Thoracic aorta (tissue), 2 donors: Measurements from ENCODE around the gene ABCC1. TPM values are rescaled to one million over a fixed set of nuclear protein-coding genes. Genes with fewer than 3 reads are reported as not detected.
A peak's percentile ranks its signal among the peaks of the same experiment; 100 is the strongest.

Source experiments
- ATAC-seq: fragments of 150-250 bp; one replicate; pipeline ENCODE4 v1.8.0; 2017; ENCODE audit warnings: low read depth; ENCODE audit not compliant: insufficient number of reproducible peaks, low FRiP score
- DNase-seq: peaks from one replicate; pipeline ENCODE4 v3.0.0-alpha.2; 2020; ENCODE audit warnings: low spot score
- H3K27ac ChIP-seq, 2 donors: fragments of 200-600 bp; sonication (generic); 1 replicate in 1 of 2; 2 replicates in 1 of 2; pipeline ENCODE4 v1.5.1; 2016; ENCODE audit warnings: mild to moderate bottlenecking in 2 of 2, moderate library complexity in 2 of 2
- H3K27me3 ChIP-seq: fragments of 200-600 bp; sonication (generic); replicated peaks from 2 replicates; pipeline ENCODE4 v1.6.0; 2016; ENCODE audit warnings: mild to moderate bottlenecking; ENCODE audit not compliant: insufficient read depth
- H3K36me3 ChIP-seq: fragments of 200-600 bp; sonication (generic); one replicate; pipeline ENCODE4 v1.5.1; 2016
- H3K4me1 ChIP-seq, 2 donors: fragments of 200-600 bp; sonication (generic); 1 replicate in 1 of 2; 2 replicates in 1 of 2; pipeline versions ENCODE4 v1.5.1 to v1.6.0; 2016; ENCODE audit warnings: low read depth in 2 of 2, mild to moderate bottlenecking in 1 of 2; ENCODE audit not compliant: control insufficient read depth in 1 of 2
- H3K4me3 ChIP-seq: fragments of 200-600 bp; sonication (generic); 2 replicates; pipeline ENCODE4 v1.5.1; 2016; ENCODE audit warnings: mild to moderate bottlenecking
- H3K9me3 ChIP-seq: fragments of 200-600 bp; sonication (generic); 2 replicates; pipeline ENCODE4 v1.5.1; 2016
- total RNA-seq, 2 donors: library from RNA; depleted of rRNA; stranded (reverse); fragments of >200 nt; gene quantifications; one replicate each; pipeline versions ENCODE4 v1.1.0 to v1.2.3, GENCODE V29; 2016
- TF ChIP-seq, protein P1 (sequence below): fragments of 200-600 bp; sonication (generic); IDR thresholded peaks from one replicate; pipeline ENCODE4 v1.5.1; 2019; ENCODE audit warnings: antibody characterized with exemption

The ABCC1 gene
- total RNA-seq, 2 donors from 2014 or later: 89.2 to 94.9 TPM

DNA sequence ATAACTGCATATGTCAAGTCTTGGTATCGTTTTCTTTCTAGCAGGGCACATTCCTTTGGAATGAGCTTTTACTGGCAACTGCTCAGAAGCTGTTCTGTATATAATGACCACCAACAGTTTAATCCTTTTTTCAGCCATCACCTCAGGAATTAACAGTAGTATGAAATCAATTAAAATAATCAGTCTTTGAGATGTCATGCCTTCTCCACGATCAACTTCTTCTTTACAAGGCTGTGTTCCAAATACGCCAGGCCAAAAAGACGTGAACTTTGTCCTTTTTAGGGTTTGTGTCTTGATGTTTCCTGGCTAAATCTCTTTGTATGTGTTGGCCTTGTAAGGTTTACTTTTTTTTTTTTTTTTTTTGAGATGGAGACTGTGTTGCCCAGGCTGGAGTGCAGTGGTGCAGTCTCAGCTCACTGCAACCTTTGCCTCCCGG is 54.9 kb downstream of the ABCC1 start:
- Histone ChIP-seq H3K27ac (peak overlapping the region; percentile 1 to 75), H3K36me3 (peaks cover 4% of the 10 kb centered on the region), H3K9me3 (no peaks in the 10 kb centered on the region), H3K27me3 (no peaks in the 10 kb centered on the region), H3K4me3 (no peak overlapping the region), H3K4me1 (peaks cover 18 to 44% of the 10 kb centered on the region in 2 donors)
- DNase-seq: no peak
- ATAC-seq: peak; percentile 13
- TF ChIP-seq, protein P1, sequence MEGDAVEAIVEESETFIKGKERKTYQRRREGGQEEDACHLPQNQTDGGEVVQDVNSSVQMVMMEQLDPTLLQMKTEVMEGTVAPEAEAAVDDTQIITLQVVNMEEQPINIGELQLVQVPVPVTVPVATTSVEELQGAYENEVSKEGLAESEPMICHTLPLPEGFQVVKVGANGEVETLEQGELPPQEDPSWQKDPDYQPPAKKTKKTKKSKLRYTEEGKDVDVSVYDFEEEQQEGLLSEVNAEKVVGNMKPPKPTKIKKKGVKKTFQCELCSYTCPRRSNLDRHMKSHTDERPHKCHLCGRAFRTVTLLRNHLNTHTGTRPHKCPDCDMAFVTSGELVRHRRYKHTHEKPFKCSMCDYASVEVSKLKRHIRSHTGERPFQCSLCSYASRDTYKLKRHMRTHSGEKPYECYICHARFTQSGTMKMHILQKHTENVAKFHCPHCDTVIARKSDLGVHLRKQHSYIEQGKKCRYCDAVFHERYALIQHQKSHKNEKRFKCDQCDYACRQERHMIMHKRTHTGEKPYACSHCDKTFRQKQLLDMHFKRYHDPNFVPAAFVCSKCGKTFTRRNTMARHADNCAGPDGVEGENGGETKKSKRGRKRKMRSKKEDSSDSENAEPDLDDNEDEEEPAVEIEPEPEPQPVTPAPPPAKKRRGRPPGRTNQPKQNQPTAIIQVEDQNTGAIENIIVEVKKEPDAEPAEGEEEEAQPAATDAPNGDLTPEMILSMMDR: no peak

DNA sequence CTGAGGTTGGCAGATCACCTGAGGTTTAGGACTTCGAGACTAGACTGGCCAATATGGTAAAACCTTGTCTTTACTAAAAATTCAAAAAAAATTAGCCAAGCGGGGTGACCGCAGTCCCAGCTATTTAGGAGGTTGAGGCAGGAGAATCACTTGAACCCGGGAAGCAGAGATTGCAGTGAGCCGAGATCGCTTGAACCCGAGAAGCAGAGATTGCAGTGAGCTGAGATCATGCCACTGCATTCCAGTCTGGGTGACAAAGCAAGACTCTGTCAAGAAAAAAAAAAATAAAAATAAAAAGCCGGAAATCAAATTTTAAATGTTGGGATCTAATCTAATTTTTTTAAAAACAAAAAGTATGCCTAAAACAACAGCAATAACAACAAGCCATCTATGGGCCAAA is 56.3 kb downstream of the ABCC1 start:
- Histone ChIP-seq H3K27ac (peak overlapping the region; percentile 54 to 75), H3K4me1 (peaks cover 18 to 52% of the 10 kb centered on the region in 2 donors)

DNA sequence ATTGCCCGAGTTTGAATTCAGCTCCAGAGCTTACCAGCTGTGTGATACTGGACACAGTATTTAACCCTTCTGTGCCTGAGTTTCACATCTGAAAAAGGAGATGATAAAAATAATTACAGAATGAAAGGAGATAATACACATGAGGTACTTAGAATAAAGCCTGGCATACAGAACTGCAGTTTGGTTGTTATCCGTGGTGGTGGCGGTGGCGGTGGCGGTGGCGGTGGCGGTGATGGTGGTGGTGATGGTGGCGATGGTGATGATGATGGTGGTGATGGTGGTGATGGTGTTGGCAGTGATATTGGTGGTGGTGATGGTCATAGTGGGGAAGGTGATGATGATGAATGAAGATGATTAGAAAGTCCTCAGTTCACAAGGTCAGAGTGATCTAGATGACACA is 57.2 kb downstream of the ABCC1 start:
- TF ChIP-seq, protein P1: no peak
- ATAC-seq (no peak), DNase-seq (no peak)
- Histone ChIP-seq H3K9me3 (no peaks in the 10 kb centered on the region), H3K36me3 (peaks cover 4% of the 10 kb centered on the region), H3K4me1 (peaks cover 18 to 52% of the 10 kb centered on the region in 2 donors), H3K27ac (peak overlapping the region in 1 of 2 donors; percentile 75), H3K4me3 (no peak overlapping the region), H3K27me3 (no peaks in the 10 kb centered on the region)

More for the DNA sequence above, 56.3 kb downstream of the ABCC1 start:
- no peaks in the 10 kb centered on the region for H3K27me3 ChIP-seq
- no peak overlapping the region for H3K4me3 ChIP-seq
- ATAC-seq (no peak), DNase-seq (no peak)
- peaks cover 4% of the 10 kb centered on the region for H3K36me3 ChIP-seq
- TF ChIP-seq, protein P1: no peak
- no peaks in the 10 kb centered on the region for H3K9me3 ChIP-seq

DNA sequence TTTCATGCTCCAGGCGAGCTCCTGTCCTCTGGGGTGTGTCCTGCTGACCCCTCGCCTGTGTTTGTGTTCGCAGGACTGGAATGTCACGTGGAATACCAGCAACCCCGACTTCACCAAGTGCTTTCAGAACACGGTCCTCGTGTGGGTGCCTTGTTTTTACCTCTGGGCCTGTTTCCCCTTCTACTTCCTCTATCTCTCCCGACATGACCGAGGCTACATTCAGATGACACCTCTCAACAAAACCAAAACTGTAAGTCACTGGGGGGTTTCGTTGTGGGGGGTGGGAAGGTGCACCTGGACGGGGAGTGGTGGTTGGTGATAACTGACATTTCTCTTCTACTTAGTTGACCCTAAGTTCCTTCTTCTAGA is 58.3 kb downstream of the ABCC1 start:
- peak overlapping the region in 1 of 2 donors; percentile 75 for H3K27ac ChIP-seq
- no peak for DNase-seq
- ATAC-seq: no peak
- H3K27me3 ChIP-seq: no peaks in the 10 kb centered on the region
- TF ChIP-seq, protein P1: no peak
- peaks cover 18 to 52% of the 10 kb centered on the region in 2 donors for H3K4me1 ChIP-seq
- no peak overlapping the region for H3K4me3 ChIP-seq
- H3K36me3 ChIP-seq: peaks cover 9% of the 10 kb centered on the region
- H3K9me3 ChIP-seq: no peaks in the 10 kb centered on the region

DNA sequence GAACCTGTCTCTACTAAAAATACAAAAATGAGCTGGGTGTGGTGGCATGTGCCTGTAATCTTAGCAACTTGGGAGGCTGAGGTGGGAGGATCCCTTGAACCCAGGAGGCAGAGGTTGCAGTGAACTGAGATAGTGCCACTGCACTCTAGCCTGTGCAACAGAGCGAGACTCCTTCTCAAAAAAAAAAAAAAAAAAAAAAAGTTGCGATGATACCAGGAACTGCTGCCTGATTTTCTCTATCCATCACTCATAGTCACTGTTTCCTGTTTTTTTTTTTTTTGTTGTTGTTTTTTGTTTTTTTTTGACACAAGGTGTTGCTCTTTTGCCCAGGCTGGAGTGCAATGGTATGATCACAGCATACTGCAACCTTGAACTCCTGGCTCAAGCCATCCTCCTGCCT is 59.2 kb downstream of the ABCC1 start:
- Histone ChIP-seq H3K27me3 (no peaks in the 10 kb centered on the region), H3K27ac (no peak overlapping the region), H3K9me3 (no peaks in the 10 kb centered on the region), H3K36me3 (peaks cover 9% of the 10 kb centered on the region), H3K4me1 (peaks cover 18 to 55% of the 10 kb centered on the region in 2 donors), H3K4me3 (no peak overlapping the region)
- DNase-seq (no peak), ATAC-seq (no peak)
- TF ChIP-seq, protein P1: no peak
